Adipocyte (in vitro differentiated cells): Measurements from ENCODE around the gene ASIC4.

ENCODE experiments used
- DNase-seq: peaks from one replicate; pipeline ENCODE4 v3.0.0-alpha.2; 2015; ENCODE audit warnings: low read depth
- H3K27me3 ChIP-seq: replicated peaks from 2 replicates; pipeline ENCODE4 v1.7.0; 2013; ENCODE audit warnings: mild to moderate bottlenecking, low read length, moderate library complexity; ENCODE audit not compliant: control insufficient read depth, insufficient read depth
- H3K36me3 ChIP-seq: 2 replicates; pipeline ENCODE4 v1.7.0; 2013; ENCODE audit warnings: low read length, mild to moderate bottlenecking, moderate library complexity; ENCODE audit not compliant: control insufficient read depth, insufficient read depth, severe bottlenecking
- H3K4me1 ChIP-seq: 2 replicates; pipeline ENCODE4 v1.7.0; 2013; ENCODE audit warnings: mild to moderate bottlenecking, low read length, moderate library complexity; ENCODE audit not compliant: control insufficient read depth, insufficient read depth
- H3K4me3 ChIP-seq: 2 replicates; pipeline ENCODE4 v1.7.0; 2013; ENCODE audit warnings: mild to moderate bottlenecking, low read length, moderate library complexity
- H3K9ac ChIP-seq: 2 replicates; pipeline ENCODE4 v1.7.0; 2013; ENCODE audit warnings: mild to moderate bottlenecking, low read length, moderate library complexity
- H3K9me3 ChIP-seq: 2 replicates; pipeline ENCODE4 v1.7.0; 2013; ENCODE audit warnings: mild to moderate bottlenecking, low read length, moderate library complexity; ENCODE audit not compliant: control insufficient read depth

Gene ASIC4

DNA sequence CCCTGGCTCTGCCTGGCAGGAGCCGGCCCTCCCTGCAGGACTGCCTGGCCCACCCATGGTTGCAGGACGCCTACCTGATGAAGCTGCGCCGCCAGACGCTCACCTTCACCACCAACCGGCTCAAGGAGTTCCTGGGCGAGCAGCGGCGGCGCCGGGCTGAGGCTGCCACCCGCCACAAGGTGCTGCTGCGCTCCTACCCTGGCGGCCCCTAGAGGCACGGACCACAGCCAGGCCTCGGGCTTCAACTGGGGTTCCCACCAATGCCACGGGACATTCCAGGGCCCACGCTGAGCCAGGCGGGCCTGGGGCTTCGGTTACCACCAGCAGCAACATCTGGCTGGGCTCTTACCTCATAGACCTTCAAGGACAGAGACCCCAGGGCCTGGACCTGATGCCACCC is 21.7 kb upstream of the ASIC4 start:
- Histone ChIP-seq H3K36me3 (peaks cover 3% of the 10 kb centered on the region), H3K27me3 (no peaks in the 10 kb centered on the region), H3K9me3 (no peaks in the 10 kb centered on the region), H3K4me3 (no peak overlapping the region), H3K9ac (no peak overlapping the region), H3K4me1 (peaks cover 11% of the 10 kb centered on the region)
- DNase-seq, result no peak

DNA sequence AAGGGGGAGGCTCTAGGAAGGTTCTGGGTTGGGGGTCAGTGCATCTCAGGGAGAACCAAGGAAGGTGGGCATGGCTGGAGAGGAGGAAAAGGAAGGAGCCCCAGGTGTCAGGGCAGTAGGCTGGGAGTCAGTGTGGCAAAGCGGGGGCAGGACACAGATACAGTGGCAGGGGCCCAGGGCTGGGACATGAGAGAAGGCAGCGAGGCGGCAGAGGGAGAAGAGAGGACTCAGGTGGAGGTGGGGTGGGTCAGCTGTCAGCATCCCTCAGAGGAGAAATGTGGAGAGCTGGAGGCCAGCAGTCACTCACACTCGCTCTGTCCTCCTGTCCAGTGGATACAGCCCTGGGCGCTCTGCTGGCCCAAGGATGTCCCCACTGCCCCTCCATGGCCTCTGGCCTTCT is 21.2 kb upstream of the ASIC4 start:
- Histone ChIP-seq H3K27me3 (no peaks in the 10 kb centered on the region), H3K9ac (no peak overlapping the region), H3K9me3 (no peaks in the 10 kb centered on the region), H3K4me1 (peaks cover 15% of the 10 kb centered on the region), H3K4me3 (no peak overlapping the region), H3K36me3 (peaks cover 3% of the 10 kb centered on the region)
- DNase-seq, result no peak

DNA sequence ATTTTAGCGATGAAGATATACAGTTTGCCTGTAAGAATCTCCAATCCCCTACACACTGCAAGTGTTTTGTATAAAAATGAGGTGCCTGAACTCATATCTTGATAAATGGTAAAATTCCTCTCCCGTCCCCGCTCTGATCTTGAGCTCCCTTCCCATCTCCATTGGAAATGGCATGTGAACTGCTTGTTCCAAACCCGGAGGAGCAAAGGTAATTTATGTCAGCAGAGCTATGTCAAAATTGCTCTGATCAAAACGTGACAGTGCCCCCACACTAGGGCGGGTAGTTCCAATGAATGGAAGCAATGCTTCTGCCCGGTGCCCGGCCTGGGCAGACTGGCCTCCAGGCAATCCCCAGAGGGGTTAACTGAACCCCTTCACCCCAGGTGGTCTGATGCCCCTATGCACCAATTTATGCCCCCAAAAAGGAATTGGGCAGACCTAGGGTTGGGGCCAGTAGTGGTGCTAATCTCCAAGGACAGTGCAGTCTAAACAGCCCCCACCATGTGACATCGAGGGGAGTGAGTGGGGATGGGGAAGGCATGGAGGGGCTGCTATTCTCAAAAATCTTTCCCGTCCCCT is 19.2 kb upstream of the ASIC4 start:
- Histone ChIP-seq H3K9me3 (no peaks in the 10 kb centered on the region), H3K4me3 (no peak overlapping the region), H3K27me3 (no peaks in the 10 kb centered on the region), H3K36me3 (peaks cover 3% of the 10 kb centered on the region), H3K4me1 (peaks cover 28% of the 10 kb centered on the region), H3K9ac (no peak overlapping the region)
- no peak for DNase-seq

DNA sequence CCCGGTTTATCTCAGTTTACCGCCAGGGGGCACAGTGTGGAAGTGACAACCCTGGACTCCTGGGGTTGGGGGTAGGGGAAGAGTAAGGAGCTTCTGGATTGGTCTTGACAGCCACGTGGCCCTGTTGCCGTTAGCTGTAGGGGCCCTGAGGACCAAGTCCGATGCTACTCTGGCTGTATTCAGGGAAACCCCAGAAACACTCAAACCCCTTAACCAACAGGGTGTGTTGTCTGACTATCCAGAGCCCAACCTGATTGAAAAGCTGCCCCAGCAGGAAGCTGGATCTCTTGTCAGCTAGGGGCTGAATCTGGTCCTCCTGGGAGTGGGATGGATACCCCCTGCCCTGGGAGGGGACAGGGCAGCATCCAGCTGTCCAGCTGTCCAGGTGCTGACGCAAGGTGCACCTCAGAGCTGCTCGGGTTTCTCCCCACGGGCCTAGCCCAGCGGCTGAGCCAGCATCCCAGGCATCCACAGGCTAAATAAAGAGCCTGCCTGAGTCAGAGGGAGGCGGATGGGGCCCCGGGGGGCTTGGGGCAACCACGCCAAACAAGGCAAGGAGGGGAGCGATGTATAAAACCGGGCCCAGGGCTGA is 18.7 kb upstream of the ASIC4 start:
- H3K27me3 ChIP-seq, result no peaks in the 10 kb centered on the region
- H3K4me1 ChIP-seq, result peaks cover 33% of the 10 kb centered on the region
- no peaks in the 10 kb centered on the region for H3K36me3 ChIP-seq
- H3K9me3 ChIP-seq, result no peaks in the 10 kb centered on the region
- no peak overlapping the region for H3K9ac ChIP-seq
- H3K4me3 ChIP-seq, result no peak overlapping the region
- DNase-seq, result peak; percentile 84

DNA sequence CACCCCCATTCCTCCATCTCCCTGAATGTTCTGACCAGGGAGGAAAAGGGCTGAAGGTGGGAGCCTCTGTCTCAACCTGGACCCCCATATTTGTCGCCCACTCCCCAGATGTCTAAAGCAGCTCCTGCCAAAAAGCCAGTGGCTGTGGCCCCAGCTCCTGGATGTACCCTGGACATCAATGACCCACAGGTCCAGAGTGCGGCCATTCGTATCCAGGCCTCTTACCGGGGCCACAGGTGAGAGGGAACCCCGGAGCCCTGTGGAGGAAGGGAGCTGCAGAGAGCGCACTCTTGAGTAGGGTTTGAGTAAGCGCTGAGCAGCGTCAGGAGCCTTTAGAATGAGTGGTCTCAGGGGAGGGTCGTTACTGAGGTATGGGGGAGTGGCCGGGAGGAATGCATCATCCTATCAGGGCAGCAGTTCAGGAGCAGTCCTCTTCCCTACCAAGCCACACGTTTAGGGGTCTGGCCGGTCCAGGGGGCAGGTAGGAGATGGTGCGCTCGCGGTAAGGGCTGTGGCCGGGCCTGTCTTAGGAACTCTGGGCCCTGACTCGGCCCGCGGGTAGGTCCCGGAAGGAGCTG is 17.9 kb upstream of the ASIC4 start:
- no peak overlapping the region for H3K9ac ChIP-seq
- no peaks in the 10 kb centered on the region for H3K36me3 ChIP-seq
- DNase-seq, result no peak
- H3K4me3 ChIP-seq, result no peak overlapping the region
- H3K9me3 ChIP-seq, result no peaks in the 10 kb centered on the region
- no peaks in the 10 kb centered on the region for H3K27me3 ChIP-seq
- peaks cover 33% of the 10 kb centered on the region for H3K4me1 ChIP-seq

DNA sequence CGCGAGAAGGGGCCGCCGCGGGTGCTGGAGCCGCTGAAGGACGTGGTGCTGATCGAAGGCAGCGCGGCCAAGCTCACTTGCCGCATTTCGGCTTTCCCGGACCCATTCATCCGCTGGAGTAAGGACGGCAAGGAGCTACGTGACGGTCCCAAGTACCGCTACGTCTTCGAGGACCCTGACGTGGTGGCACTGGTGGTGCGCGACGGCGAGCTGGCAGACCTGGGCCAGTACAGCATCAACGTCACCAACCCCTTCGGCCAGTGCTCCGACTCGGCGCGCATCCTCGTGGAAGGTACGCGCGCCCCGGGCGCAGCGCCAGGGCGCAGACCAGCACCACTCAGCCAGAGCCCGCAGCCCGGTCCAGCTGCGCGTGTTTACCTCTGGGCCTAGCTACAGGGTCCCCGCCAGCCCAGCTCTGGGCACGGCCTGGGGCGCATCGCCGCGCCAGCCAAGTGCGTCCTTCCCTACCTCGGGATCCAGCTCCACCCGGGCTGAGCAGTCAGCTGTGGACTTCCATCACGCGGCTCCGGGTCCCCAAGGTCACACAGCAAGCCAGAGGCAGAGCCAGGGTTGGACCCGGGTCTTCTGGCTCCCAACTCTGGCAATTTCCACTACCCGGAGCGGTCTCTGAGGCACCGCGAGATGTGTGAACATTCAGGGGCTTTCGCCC is 17.3 kb upstream of the ASIC4 start:
- Histone ChIP-seq H3K9me3 (no peaks in the 10 kb centered on the region), H3K27me3 (no peaks in the 10 kb centered on the region), H3K4me3 (peak overlapping the region; percentile 92), H3K4me1 (peaks cover 33% of the 10 kb centered on the region), H3K36me3 (no peaks in the 10 kb centered on the region), H3K9ac (peak overlapping the region; percentile 99)
- DNase-seq, result no peak

DNA sequence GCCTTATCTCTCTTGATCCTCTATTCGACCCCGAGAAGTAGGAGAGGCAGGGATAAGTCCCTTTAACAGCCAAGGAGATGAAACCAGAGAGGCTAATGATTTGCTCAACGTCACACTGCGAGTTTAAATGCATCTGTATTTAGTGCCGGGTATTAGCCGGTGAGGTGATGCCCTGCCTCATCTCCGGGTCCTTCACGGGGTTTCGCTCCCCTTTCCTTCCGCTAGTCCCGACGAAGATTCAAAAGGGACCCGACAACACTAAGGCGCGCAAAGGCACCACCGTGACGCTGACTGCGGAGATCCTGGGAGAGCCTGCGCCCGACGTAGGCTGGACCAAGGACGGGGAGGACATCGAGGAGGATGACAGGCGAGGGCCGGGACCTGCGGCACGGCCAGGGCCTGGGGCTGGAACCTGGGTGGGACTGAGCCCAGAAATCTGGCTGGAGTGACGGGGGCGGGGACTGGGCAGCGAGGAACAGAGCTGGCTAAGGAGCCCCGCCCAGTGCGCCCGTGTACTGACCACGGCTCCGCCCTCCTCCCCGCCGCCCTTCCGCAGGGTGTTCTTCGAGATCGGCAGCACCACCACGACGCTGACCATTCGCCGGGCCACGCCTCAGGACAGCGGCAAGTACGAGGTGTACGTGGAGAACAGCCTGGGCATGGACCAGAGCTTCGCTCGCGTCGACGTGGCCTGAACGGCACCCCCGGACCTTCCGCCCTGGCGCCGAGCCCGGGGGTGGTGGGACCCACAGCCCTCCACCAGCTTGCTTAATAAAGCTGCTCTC is 16.6 kb upstream of the ASIC4 start:
- H3K36me3 ChIP-seq, result peaks cover 6% of the 10 kb centered on the region
- peak; percentile 89 for DNase-seq
- H3K27me3 ChIP-seq, result no peaks in the 10 kb centered on the region
- no peaks in the 10 kb centered on the region for H3K9me3 ChIP-seq
- H3K9ac ChIP-seq, result peak overlapping the region; percentile 99
- peak overlapping the region; percentile 92 for H3K4me3 ChIP-seq
- peaks cover 33% of the 10 kb centered on the region for H3K4me1 ChIP-seq

DNA sequence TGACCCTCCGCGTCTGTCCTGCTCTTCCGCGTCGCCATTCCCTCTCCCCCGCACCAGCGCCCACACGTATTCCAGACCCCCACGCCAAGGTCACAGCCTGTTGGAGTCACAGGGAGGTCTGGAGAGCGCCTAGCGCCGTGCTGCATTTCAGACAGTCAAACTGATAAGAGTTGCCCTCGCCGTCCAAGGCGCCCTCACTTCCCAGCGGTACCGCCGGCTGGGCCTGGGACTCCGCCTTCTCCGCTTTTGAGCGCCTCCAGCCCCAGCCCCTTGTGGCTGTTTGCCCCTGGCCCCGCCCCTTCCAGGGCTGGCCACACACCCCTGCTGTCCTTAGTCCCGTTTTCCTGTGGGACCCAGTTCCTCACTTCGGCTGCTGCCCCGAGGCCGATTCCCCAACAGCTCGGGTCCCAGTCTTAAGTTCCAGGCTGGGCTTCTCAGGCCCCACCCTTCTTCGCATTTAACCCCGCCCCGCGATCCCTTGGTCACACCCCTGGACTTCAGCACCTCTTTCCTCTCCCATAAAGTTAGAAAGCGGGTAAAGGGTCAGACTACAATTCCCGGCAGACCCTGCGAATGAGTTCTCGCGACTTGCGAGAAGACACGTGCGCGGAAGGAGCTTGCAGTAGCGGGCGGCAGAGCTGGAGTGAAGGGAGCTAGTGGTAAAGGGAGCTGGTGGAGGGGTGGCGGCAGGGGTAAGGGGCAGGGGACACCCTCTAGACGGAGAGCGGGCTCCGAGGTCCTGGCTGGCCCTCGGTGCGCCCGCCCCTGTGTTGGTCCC is 15.8 kb upstream of the ASIC4 start, which contains the start of gene GMPPA:
GMPPA (plus strand) TSS at position 612 of the 778 bp plus-strand sequence. CDS start 1,085 bp downstream, outside the sequence.
- no peaks in the 10 kb centered on the region for H3K9me3 ChIP-seq
- peak within 1 kb of the TSS; percentile 92 for H3K4me3 ChIP-seq
- H3K27me3 ChIP-seq, result no peaks in the 10 kb centered on the region
- H3K9ac ChIP-seq, result peak within 1 kb of the TSS; percentile 99
- peaks cover 33% of the 10 kb centered on the region for H3K4me1 ChIP-seq
- peaks cover 11% of the 10 kb centered on the region for H3K36me3 ChIP-seq
- peak; percentile 99 for DNase-seq

DNA sequence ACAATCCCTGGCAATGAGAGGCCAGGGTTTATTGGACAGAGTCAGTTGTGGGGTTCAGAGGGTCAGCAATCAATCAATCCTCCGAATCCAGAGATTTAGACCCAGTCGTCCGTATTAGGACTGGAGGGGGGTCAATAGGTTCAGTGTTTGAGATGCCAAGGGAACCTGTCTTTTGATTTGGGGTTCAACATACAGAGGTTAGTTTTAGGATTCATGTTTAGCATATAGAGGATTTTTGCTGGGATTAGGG is 15.3 kb upstream of the ASIC4 start:
- H3K9ac ChIP-seq, result peak overlapping the region; percentile 99
- no peaks in the 10 kb centered on the region for H3K27me3 ChIP-seq
- H3K9me3 ChIP-seq, result no peaks in the 10 kb centered on the region
- peaks cover 33% of the 10 kb centered on the region for H3K4me1 ChIP-seq
- DNase-seq, result no peak
- peaks cover 16% of the 10 kb centered on the region for H3K36me3 ChIP-seq
- H3K4me3 ChIP-seq, result peak overlapping the region; percentile 92

DNA sequence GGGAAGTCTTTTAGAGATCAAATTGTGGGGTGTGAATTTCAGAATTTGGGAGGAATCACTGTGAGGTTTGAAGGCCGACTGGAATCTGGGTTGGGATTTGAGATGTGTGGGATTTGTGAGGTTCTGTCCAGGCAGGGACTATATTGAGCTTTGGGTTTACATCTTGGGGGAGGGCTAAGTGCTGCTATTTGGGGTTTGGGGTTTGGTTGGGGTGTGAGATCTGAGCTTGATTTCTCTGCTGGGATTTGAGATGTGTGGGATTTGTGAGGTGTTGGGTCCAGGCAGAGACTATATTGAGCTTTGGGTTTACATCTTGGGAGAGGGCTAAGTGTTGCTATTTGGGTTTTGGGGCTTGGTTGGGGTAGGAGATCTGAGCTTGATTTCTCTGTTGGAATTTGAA is 14.7 kb upstream of the ASIC4 start:
- Histone ChIP-seq H3K9ac (peak overlapping the region; percentile 99), H3K27me3 (no peaks in the 10 kb centered on the region), H3K4me1 (peaks cover 33% of the 10 kb centered on the region), H3K4me3 (peak overlapping the region; percentile 92), H3K9me3 (no peaks in the 10 kb centered on the region), H3K36me3 (peaks cover 21% of the 10 kb centered on the region)
- no peak for DNase-seq
